Aorta (tissue), 5 donors: ENCODE data around the gene HSPA1A. TPM values are rescaled to one million over a fixed set of nuclear protein-coding genes. Genes with fewer than 3 reads are reported as not detected.
"Not testable (repeated sequence)": the region's sequence is repeated elsewhere in the genome, so short reads cannot be mapped to it uniquely, and the experiment has no call there.

Experiments
- ATAC-seq: fragments of 200-7000 bp; cut with Tn5 transposase; one replicate; pipeline ENCODE4 v1.9.1; 2022; ENCODE audit warnings: moderate library complexity; ENCODE audit not compliant: low FRiP score
- DNase-seq, 2 donors: peaks; one replicate each; pipeline ENCODE4 v3.0.0-alpha.2; 2020
- H3K27ac ChIP-seq, 2 donors: one replicate each; pipeline ENCODE4 v1.5.1; 2013; ENCODE audit warnings: low read length in 2 of 2, mild to moderate bottlenecking in 2 of 2, moderate library complexity in 2 of 2, control low read depth in 1 of 2, inconsistent platforms in 1 of 2, low read depth in 1 of 2
- H3K27me3 ChIP-seq, 2 donors: one replicate each; pipeline ENCODE4 v1.6.1; 2013; ENCODE audit warnings: control low read depth in 1 of 2, low read length in 1 of 2, mild to moderate bottlenecking in 1 of 2, moderate library complexity in 1 of 2; ENCODE audit not compliant: insufficient read depth in 2 of 2, control insufficient read depth in 1 of 2
- H3K36me3 ChIP-seq, 2 donors: one replicate each; pipeline ENCODE4 v1.6.1; 2013; ENCODE audit warnings: control low read depth in 1 of 2, low read length in 1 of 2, mild to moderate bottlenecking in 1 of 2; ENCODE audit not compliant: insufficient read depth in 2 of 2, control insufficient read depth in 1 of 2
- H3K4me1 ChIP-seq, 2 donors: one replicate each; pipeline ENCODE4 v1.6.1; 2013; ENCODE audit warnings: low read length in 2 of 2, control low read depth in 1 of 2, mild to moderate bottlenecking in 1 of 2, moderate library complexity in 1 of 2; ENCODE audit not compliant: insufficient read depth in 2 of 2, control insufficient read depth in 1 of 2
- H3K4me3 ChIP-seq, 2 donors: one replicate each; pipeline ENCODE4 v1.5.1; 2013; ENCODE audit warnings: low read length in 2 of 2, control low read depth in 1 of 2, mild to moderate bottlenecking in 1 of 2
- H3K9me3 ChIP-seq: one replicate; pipeline ENCODE4 v1.6.1; 2013; ENCODE audit warnings: mild to moderate bottlenecking, low read length; ENCODE audit not compliant: control insufficient read depth
- WGBS, 2 donors: extraction: QIAGEN DNeasy Blood & Tissue Kit; methylation state at CpG; one replicate each; pipeline ENCODE4 v1.1.7; 2013; 5-methylcytosine and 5-hydroxymethylcytosine counted together
- intact Hi-C, 2 donors: fragments of 100-400 bp; cut with DNase I; formaldehyde crosslinking; loops; one replicate each; pipeline versions ENCODE4 v1.14.2 to v1.15.0; 2022
- polyA plus RNA-seq, 2 donors: library from polyadenylated mRNA; stranded (reverse); fragments of 200-250 nt; gene quantifications; one replicate each; pipeline ENCODE4 v1.2.3, GENCODE V29; 2013
- total RNA-seq, 2 donors: library from RNA; stranded (reverse); fragmentation: NEBNext Ultra II Directional; extraction: Animal tissue kit (Norgen Biotek cat#: 25700); gene quantifications; one replicate each; pipeline ENCODE4 v1.2.1, GENCODE V29; 2021
- donor health status: healthy with polysubstance abuse.
- donor health status: Bipolar disorder and iron deficiency.
- donor health status: DM: no; HTN: no; CAD: no.
- donor health status: DM: no; HTN: no; CAD: no.
- donor health status: DM: yes; HTN: yes; CAD: no.

HSPA1A gene
- total and polyA plus RNA-seq, 4 donors = 55.1 to 454 (median 146) TPM

DNA sequence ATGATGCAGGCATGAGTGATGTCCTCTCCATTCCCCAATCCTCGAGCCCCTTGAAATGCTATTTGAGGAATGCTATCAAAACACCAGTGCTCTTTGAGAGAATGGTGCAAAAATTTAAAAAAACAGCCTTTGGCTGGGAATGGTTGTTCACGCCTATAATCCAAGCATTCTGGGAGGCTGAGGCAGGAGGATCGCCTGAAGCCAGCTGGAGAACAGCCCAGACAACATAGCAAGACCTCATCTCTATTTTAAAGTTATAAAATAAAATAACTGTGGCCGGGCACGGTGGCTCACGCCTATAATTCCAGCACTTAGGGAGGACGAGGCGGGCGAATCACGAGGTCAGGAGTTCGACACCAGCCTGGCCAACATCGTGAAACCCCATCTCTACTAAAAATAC, 15.6 kb upstream of the HSPA1A start:
- no peak overlapping the region for H3K4me3 ChIP-seq
- H3K27me3 ChIP-seq = no peaks in the 10 kb centered on the region
- peak overlapping the region in 1 of 2 donors; percentile 48 for H3K27ac ChIP-seq
- peak; percentile 77 to 89 for DNase-seq
- intact Hi-C loops = loop anchor here (5.0 kb wide), 2 partner anchors 33 to 62 kb away; partner anchors contain the start of gene CLIC1 (in 1 of the 2)
- H3K36me3 ChIP-seq = no peaks in the 10 kb centered on the region
- H3K9me3 ChIP-seq = no peaks in the 10 kb centered on the region
- WGBS, 2 donors = 12 to 19% methylated on average over 12 of the region's 12 CpGs
- ATAC-seq = peak; percentile 22
- no peaks in the 10 kb centered on the region for H3K4me1 ChIP-seq

DNA sequence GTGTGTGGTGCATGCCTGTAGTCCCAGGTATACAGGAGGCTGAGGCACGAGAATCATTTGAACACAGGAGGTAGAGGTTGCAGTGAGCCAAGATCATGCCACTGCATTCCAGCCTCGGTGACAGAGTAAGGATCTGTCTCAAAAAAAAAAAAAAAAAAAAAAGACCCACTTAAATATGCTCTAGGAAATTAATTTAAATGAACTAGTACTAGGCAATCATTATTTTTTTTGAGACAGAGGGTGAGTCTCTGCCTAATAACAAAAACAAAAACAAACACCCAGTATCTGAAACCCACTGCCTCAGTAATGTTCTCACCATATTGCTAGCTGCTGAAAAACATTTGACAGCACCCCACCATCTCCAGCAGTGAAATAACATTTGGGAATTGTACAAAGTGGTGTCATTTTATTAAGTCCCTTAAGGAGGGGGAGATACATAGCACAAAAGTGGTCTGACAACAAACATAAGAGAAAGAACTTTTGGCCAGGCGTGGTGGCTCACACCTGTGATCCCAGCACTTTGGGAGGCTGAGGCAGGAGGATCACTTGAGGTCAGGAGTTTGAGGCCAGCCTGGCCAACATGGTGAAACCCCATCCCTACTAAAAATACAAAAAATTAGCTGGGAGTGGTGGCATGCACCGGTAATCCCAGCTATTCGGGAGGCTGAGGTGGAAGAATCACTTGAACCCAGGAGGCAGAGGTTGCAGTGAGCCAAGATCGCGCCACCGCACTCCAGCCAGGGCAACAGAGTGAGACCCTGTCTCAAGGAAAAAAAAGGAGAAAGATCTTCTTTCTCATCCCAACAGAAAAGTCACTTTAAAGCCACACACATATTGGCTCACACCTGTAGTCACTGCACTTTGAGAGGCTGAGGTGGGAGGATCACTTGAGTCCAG, 14.1 kb upstream of the HSPA1A start:
- ATAC-seq, intact Hi-C loops, H3K9me3 ChIP-seq, DNase-seq, H3K27me3 ChIP-seq, H3K4me1 ChIP-seq, H3K27ac ChIP-seq, H3K4me3 ChIP-seq, H3K36me3 ChIP-seq: not testable (repeated sequence)
- WGBS, 2 donors = 90 to 92% methylated on average over 8 of the region's 8 CpGs

DNA sequence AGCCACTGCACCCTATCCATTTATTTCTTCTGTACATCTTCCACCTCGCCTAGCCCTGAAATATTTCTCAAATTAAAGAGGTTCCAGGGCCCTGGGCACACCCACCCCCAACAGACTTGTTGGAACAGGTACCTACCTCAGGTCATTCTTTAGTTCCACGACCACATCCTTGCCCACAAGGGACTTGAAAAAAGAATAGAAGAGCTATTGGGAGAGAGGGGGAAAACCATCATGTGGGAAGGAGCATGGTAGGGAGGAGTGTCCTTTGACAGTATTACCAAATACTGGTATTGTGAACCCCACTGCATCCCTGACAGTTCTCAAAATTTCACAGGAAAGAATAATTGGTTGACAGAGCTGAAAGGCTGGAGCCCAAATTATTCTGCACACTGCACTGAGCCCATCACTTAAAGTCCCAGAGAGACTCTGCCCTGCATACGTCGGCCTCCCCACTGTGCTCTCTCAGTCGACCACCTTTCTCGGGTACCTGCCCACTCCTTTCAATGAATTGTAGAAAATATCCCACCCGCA, 9.3 kb upstream of the HSPA1A start:
- Histone ChIP-seq H3K4me1 (no peaks in the 10 kb centered on the region), H3K36me3 (no peaks in the 10 kb centered on the region), H3K9me3 (no peaks in the 10 kb centered on the region), H3K4me3 (peak overlapping the region; percentile 55 to 56), H3K27ac (peak overlapping the region; percentile 69 to 76), H3K27me3 (no peaks in the 10 kb centered on the region)
- no peak for DNase-seq
- WGBS, 2 donors = 14% methylated on average over 7 of the region's 7 CpGs
- ATAC-seq = no peak
- intact Hi-C loops = no loop called here

DNA sequence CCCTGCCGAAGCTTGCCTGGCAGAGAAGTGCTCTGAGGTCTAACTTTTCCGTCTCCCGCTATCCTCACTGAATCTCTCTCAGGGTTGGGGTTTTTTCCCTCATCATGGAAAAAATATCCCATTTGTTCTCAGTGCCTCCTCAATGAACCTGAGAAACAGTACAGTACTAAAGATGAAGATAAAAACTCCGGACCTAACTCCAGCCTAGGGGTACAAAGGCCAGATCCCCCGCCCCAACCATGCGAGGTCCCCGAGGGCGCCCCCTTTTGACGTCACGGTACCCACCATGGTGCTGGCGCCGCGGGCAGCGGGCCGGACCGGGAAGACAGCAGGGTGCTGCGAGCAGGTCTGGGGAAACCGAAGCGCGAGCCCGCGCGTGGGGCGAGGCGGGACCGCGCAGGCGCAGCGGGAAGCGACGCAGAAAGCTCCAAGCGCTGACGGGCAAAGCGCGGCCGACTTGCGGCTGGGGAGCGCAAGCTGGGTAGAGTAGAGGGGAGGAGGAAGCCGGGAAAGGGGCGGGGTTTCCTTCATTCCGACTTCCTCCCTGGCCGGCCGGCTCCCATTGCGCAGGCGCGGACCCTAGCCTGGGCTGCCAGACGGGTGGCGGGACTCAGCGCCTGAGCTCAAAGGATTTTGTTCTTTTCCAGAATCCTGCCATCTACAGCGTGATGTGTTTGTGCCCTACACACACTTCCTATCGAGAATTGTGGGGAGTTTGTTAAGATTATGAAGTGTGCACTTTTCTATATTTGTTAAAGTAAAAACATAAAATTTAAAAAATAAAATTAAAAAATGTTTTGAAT, 8.7 kb upstream of the HSPA1A start, which contains the start of gene LSM2:
LSM2 (minus strand) TSS at position 497 of the 803 bp plus-strand sequence; CDS start at position 288, 209 bp downstream.
- Histone ChIP-seq H3K4me3 (peak within 1 kb of the TSS; percentile 55 to 56), H3K4me1 (no peaks in the 10 kb centered on the region), H3K9me3 (no peaks in the 10 kb centered on the region), H3K36me3 (no peaks in the 10 kb centered on the region), H3K27ac (peak within 1 kb of the TSS; percentile 69 to 76), H3K27me3 (no peaks in the 10 kb centered on the region)
- intact Hi-C loops = no loop called here
- WGBS, 2 donors = 0% methylated on average over 50 to 51 of the region's 51 CpGs
- ATAC-seq (peak; percentile 99), DNase-seq (peak; percentile 99)

DNA sequence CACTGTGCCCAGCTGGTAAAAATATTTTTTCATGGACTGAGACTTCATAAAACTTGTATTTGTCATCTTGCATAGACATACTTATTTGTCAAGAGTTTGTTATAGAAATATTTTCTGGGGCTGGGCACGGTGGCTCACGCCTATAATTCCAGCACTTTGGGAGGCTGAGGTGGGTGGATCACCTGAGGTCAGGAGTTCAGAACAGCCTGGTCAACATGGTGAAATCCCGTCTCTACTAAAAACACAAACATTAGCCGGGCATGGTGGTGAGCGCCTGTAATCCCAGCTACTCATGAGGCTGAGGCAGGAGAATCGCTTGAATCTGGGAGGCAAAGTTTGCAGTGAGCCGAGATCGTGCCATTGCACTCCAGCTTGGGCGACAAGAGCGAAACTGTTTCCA, 6.7 kb upstream of the HSPA1A start:
- ATAC-seq, H3K36me3 ChIP-seq, intact Hi-C loops, H3K27ac ChIP-seq, H3K4me3 ChIP-seq, DNase-seq, H3K9me3 ChIP-seq, H3K4me1 ChIP-seq, H3K27me3 ChIP-seq: not testable (repeated sequence)
- WGBS, 2 donors = 87 to 88% methylated on average over 10 of the region's 10 CpGs

DNA sequence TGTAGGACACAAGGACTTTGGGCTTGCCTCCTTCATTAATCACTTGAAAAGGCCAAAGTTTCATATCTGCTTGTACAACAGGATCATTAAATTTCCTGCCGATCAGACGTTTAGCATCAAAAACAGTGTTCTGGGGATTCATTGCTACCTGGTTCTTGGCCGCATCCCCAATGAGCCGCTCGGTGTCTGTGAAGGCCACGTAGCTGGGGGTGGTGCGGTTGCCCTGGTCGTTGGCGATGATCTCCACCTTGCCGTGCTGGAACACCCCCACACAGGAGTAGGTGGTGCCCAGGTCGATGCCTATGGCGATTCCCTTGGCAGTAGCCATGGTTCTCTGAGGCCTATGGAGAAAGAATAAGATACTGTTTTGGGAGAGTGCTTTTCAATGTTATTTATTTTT, 3.7 kb upstream of the HSPA1A start:
- WGBS, 2 donors = 92 to 94% methylated on average over 12 of the region's 12 CpGs
- intact Hi-C loops = no loop called here
- no peak overlapping the region for H3K4me3 ChIP-seq
- no peaks in the 10 kb centered on the region for H3K36me3 ChIP-seq
- ATAC-seq = no peak
- no peak overlapping the region for H3K27ac ChIP-seq
- H3K9me3 ChIP-seq = no peaks in the 10 kb centered on the region
- peaks cover 0 to 4% of the 10 kb centered on the region in 2 donors for H3K4me1 ChIP-seq
- no peaks in the 10 kb centered on the region for H3K27me3 ChIP-seq
- DNase-seq = no peak

DNA sequence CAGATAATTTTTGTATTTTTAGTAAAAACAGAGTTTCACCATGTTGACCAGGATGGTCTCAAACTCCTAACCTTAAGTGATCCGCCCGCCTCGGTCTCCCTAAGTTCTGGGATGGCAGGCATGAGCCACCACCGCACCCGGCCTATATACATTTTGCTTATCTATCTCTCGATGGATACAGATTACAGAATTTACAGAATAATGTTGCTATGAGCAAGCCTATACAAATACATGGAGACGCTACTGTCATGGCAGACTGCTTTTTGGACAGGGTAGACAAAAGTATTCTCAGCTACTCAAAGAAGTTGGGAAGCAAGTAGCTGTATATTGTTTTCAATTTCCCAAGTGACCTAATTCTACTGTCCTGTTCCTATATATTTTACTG, 1.9 kb upstream of the HSPA1A start:
- ATAC-seq = no peak
- no peak overlapping the region for H3K4me3 ChIP-seq
- H3K27ac ChIP-seq = peak overlapping the region in 1 of 2 donors; percentile 81
- peaks cover 0 to 4% of the 10 kb centered on the region in 2 donors for H3K4me1 ChIP-seq
- no peaks in the 10 kb centered on the region for H3K9me3 ChIP-seq
- intact Hi-C loops = no loop called here
- no peaks in the 10 kb centered on the region for H3K27me3 ChIP-seq
- H3K36me3 ChIP-seq = no peaks in the 10 kb centered on the region
- 92 to 95% methylated on average over 7 of the region's 7 CpGs for WGBS, 2 donors
- DNase-seq = peak in 1 of 2 donors; percentile 51

DNA sequence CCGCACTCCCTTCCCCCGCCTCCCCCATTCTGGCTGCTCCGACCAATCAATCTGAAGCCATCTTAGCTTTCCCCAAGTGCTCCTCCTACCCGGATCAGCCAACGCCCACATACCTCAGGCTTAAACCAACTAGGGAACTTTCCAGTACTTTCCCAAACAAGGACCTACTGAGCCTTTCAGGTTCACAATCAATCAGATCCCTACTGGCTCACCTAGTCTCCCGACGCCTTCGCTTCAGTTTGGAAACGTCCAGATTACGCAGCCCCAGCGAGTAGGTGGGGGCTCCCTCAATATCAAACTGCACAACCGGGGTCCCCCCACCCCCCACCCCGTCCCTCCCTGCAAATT, 692 bp upstream of the HSPA1A start:
- Histone ChIP-seq H3K36me3 (no peaks in the 10 kb centered on the region), H3K4me1 (peaks cover 0 to 4% of the 10 kb centered on the region in 2 donors), H3K27me3 (no peaks in the 10 kb centered on the region), H3K27ac (peak overlapping the region; percentile 65 to 90), H3K4me3 (peak overlapping the region; percentile 27 to 36), H3K9me3 (no peaks in the 10 kb centered on the region)
- intact Hi-C loops = no loop called here
- peak; percentile 98 for DNase-seq
- 0% methylated on average over 13 of the region's 13 CpGs for WGBS, 2 donors
- peak; percentile 87 for ATAC-seq
